Measurements from ENCODE around the gene INTS11. TPM values are rescaled to one million over a fixed set of nuclear protein-coding genes. Genes with fewer than 3 reads are reported as not detected.

INTS11 gene
- total and polyA plus RNA-seq, 2 of the 13 experiments (the other 11 are each of a cell fraction or from before 2014, with no cell fraction given), result 52.8 to 94.8 TPM

DNA sequence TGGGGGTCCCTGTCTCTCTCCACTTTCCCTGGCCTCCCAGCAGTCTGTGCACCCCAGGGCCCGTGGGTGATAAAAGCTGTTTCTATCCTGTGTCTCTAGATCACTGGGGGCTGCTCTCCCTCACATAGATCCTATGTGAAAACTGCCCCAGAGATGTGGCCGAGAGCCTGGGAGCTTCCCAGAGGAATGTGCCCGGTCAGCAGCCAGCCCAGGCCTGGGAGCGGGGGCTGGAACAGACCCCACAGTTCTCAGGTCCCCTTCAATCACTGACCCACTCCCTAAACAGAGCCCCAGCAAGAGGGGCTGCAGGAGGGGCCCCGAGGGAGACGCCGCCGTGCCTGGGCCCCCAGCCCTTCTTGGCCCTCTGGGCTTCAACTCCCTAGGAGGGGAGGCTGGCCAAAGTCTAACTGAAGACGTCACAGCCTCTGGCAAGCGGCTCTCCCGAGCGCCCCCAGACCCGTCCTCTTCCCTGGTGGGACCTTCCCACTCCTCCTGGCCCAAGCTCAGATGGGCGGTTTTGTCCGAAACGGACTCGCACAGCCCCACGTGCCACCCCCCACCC lies 33.5 kb upstream of the INTS11 start (continued):
- TF ChIP-seq, protein P1, sequence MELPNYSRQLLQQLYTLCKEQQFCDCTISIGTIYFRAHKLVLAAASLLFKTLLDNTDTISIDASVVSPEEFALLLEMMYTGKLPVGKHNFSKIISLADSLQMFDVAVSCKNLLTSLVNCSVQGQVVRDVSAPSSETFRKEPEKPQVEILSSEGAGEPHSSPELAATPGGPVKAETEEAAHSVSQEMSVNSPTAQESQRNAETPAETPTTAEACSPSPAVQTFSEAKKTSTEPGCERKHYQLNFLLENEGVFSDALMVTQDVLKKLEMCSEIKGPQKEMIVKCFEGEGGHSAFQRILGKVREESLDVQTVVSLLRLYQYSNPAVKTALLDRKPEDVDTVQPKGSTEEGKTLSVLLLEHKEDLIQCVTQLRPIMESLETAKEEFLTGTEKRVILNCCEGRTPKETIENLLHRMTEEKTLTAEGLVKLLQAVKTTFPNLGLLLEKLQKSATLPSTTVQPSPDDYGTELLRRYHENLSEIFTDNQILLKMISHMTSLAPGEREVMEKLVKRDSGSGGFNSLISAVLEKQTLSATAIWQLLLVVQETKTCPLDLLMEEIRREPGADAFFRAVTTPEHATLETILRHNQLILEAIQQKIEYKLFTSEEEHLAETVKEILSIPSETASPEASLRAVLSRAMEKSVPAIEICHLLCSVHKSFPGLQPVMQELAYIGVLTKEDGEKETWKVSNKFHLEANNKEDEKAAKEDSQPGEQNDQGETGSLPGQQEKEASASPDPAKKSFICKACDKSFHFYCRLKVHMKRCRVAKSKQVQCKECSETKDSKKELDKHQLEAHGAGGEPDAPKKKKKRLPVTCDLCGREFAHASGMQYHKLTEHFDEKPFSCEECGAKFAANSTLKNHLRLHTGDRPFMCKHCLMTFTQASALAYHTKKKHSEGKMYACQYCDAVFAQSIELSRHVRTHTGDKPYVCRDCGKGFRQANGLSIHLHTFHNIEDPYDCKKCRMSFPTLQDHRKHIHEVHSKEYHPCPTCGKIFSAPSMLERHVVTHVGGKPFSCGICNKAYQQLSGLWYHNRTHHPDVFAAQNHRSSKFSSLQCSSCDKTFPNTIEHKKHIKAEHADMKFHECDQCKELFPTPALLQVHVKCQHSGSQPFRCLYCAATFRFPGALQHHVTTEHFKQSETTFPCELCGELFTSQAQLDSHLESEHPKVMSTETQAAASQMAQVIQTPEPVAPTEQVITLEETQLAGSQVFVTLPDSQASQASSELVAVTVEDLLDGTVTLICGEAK (IDR thresholded peaks at IDR 0.05), result no peak
- TF ChIP-seq, protein P1 (CRISPR knock-in tag; IDR thresholded peaks at IDR 0.05), result no peak
- TF ChIP-seq SRY (CRISPR knock-in tag; IDR thresholded peaks at IDR 0.05) (0 out of 2 replicates have a peak, but pooled peaks have one; percentile 26), PHB2 (IDR thresholded peaks at IDR 0.05; ENCODE audit: partially characterized antibody) (no peak), FOXJ3 (CRISPR knock-in tag; IDR thresholded peaks at IDR 0.05; ENCODE audit: borderline replicate concordance) (no peak)
- TF ChIP-seq, protein P2, sequence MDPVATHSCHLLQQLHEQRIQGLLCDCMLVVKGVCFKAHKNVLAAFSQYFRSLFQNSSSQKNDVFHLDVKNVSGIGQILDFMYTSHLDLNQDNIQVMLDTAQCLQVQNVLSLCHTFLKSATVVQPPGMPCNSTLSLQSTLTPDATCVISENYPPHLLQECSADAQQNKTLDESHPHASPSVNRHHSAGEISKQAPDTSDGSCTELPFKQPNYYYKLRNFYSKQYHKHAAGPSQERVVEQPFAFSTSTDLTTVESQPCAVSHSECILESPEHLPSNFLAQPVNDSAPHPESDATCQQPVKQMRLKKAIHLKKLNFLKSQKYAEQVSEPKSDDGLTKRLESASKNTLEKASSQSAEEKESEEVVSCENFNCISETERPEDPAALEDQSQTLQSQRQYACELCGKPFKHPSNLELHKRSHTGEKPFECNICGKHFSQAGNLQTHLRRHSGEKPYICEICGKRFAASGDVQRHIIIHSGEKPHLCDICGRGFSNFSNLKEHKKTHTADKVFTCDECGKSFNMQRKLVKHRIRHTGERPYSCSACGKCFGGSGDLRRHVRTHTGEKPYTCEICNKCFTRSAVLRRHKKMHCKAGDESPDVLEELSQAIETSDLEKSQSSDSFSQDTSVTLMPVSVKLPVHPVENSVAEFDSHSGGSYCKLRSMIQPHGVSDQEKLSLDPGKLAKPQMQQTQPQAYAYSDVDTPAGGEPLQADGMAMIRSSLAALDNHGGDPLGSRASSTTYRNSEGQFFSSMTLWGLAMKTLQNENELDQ (CRISPR knock-in tag; IDR thresholded peaks at IDR 0.05; ENCODE audit: borderline replicate concordance), result no peak
- TF ChIP-seq, protein P3, sequence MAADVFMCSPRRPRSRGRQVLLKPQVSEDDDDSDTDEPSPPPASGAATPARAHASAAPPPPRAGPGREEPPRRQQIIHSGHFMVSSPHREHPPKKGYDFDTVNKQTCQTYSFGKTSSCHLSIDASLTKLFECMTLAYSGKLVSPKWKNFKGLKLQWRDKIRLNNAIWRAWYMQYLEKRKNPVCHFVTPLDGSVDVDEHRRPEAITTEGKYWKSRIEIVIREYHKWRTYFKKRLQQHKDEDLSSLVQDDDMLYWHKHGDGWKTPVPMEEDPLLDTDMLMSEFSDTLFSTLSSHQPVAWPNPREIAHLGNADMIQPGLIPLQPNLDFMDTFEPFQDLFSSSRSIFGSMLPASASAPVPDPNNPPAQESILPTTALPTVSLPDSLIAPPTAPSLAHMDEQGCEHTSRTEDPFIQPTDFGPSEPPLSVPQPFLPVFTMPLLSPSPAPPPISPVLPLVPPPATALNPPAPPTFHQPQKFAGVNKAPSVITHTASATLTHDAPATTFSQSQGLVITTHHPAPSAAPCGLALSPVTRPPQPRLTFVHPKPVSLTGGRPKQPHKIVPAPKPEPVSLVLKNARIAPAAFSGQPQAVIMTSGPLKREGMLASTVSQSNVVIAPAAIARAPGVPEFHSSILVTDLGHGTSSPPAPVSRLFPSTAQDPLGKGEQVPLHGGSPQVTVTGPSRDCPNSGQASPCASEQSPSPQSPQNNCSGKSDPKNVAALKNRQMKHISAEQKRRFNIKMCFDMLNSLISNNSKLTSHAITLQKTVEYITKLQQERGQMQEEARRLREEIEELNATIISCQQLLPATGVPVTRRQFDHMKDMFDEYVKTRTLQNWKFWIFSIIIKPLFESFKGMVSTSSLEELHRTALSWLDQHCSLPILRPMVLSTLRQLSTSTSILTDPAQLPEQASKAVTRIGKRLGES (CRISPR knock-in tag; IDR thresholded peaks at IDR 0.05; ENCODE audit: borderline replicate concordance), result no peak
